H9 (cell line): ENCODE measurements around the gene FARS2. TPM values are rescaled to one million over a fixed set of nuclear protein-coding genes. Genes with fewer than 3 reads are reported as not detected.

Experiments used
- DNase-seq: peaks from one replicate; pipeline ENCODE4 v3.0.0-alpha.2; 2017
- H2AFZ ChIP-seq: one replicate; pipeline ENCODE4 v1.6.1; 2013; ENCODE audit warnings: mild to moderate bottlenecking, low read length, control low read depth, moderate library complexity
- H2AK5ac ChIP-seq: 2 replicates; pipeline ENCODE4 v1.6.1; 2013; ENCODE audit warnings: low read length, control low read depth, mixed read lengths; ENCODE audit not compliant: insufficient read length
- H2BK120ac ChIP-seq: one replicate; pipeline ENCODE4 v1.6.1; 2013; ENCODE audit warnings: low read depth, mild to moderate bottlenecking, low read length, control low read depth, inconsistent platforms; ENCODE audit not compliant: poor library complexity, severe bottlenecking
- H2BK12ac ChIP-seq: 2 replicates; pipeline ENCODE4 v1.6.1; 2013; ENCODE audit warnings: low read length, control low read depth, mixed read lengths, low read depth; ENCODE audit not compliant: insufficient read length
- H2BK15ac ChIP-seq: 2 replicates; pipeline ENCODE4 v1.6.1; 2013; ENCODE audit warnings: low read depth, low read length, control low read depth
- H2BK20ac ChIP-seq: one replicate; pipeline ENCODE4 v1.6.1; 2013; ENCODE audit warnings: low read depth, mild to moderate bottlenecking, low read length, control low read depth, inconsistent platforms; ENCODE audit not compliant: poor library complexity, severe bottlenecking
- H2BK5ac ChIP-seq: 2 replicates; pipeline ENCODE4 v1.6.1; 2013; ENCODE audit warnings: low read length, control low read depth, mixed read lengths; ENCODE audit not compliant: insufficient read length
- H3K14ac ChIP-seq: 2 replicates; pipeline ENCODE4 v1.6.1; 2013; ENCODE audit warnings: low read length, control low read depth; ENCODE audit not compliant: insufficient read depth
- H3K18ac ChIP-seq: 2 replicates; pipeline ENCODE4 v1.6.1; 2013; ENCODE audit warnings: low read depth, mild to moderate bottlenecking, mixed read lengths, low read length, control low read depth; ENCODE audit not compliant: insufficient read length
- H3K23ac ChIP-seq: 2 replicates; pipeline ENCODE4 v1.6.1; 2013; ENCODE audit warnings: low read length, control low read depth, mixed read lengths, low read depth; ENCODE audit not compliant: insufficient read length
- H3K23me2 ChIP-seq: 2 replicates; pipeline ENCODE4 v1.6.1; 2013; ENCODE audit warnings: low read depth, mild to moderate bottlenecking, mixed read lengths, low read length, control low read depth; ENCODE audit not compliant: insufficient read length, poor library complexity, severe bottlenecking
- H3K27ac ChIP-seq: 2 replicates; pipeline ENCODE4 v1.5.1; 2013; ENCODE audit warnings: low read length, control low read depth, mixed read lengths, low read depth; ENCODE audit not compliant: insufficient read length
- H3K27me3 ChIP-seq: 2 replicates; pipeline ENCODE4 v1.6.1; 2013; ENCODE audit warnings: low read length, control low read depth, inconsistent platforms; ENCODE audit not compliant: insufficient read depth
- H3K4ac ChIP-seq: 2 replicates; pipeline ENCODE4 v1.6.1; 2013; ENCODE audit warnings: low read depth, mild to moderate bottlenecking, control low read depth, inconsistent platforms, low read length, moderate library complexity
- H3K4me1 ChIP-seq: 2 replicates; pipeline ENCODE4 v1.6.1; 2013; ENCODE audit warnings: low read length, control low read depth, inconsistent platforms; ENCODE audit not compliant: insufficient read depth
- H3K4me2 ChIP-seq: 2 replicates; pipeline ENCODE4 v1.6.1; 2013; ENCODE audit warnings: low read length, control low read depth, mixed read lengths; ENCODE audit not compliant: insufficient read length, insufficient read depth
- H3K56ac ChIP-seq: 2 replicates; pipeline ENCODE4 v1.6.1; 2013; ENCODE audit warnings: low read depth, mild to moderate bottlenecking, mixed read lengths, low read length, control low read depth; ENCODE audit not compliant: insufficient read length
- H3K79me1 ChIP-seq: 2 replicates; pipeline ENCODE4 v1.6.1; 2013; ENCODE audit warnings: low read depth, mild to moderate bottlenecking, moderate library complexity, low read length, control low read depth, inconsistent platforms; ENCODE audit not compliant: insufficient read depth, poor library complexity, severe bottlenecking
- H3K79me2 ChIP-seq: 2 replicates; pipeline ENCODE4 v1.6.1; 2013; ENCODE audit warnings: low read length, control low read depth, inconsistent platforms; ENCODE audit not compliant: insufficient read depth
- H3K9ac ChIP-seq: 2 replicates; pipeline ENCODE4 v1.6.1; 2013; ENCODE audit warnings: low read length, control low read depth, mixed read lengths; ENCODE audit not compliant: insufficient read length; ENCODE audit errors: extremely low read depth
- H3K9me3 ChIP-seq: one replicate; pipeline ENCODE4 v1.6.1; 2013; ENCODE audit warnings: low read depth, low read length, inconsistent platforms; ENCODE audit not compliant: control insufficient read depth
- H3T11ph ChIP-seq: one replicate; pipeline ENCODE4 v1.6.1; 2013; ENCODE audit warnings: mild to moderate bottlenecking, low read length, control low read depth, inconsistent platforms
- H4K20me1 ChIP-seq: one replicate; pipeline ENCODE4 v1.6.1; 2013; ENCODE audit not compliant: control insufficient read depth, insufficient read length, insufficient read depth
- H4K5ac ChIP-seq: 2 replicates; pipeline ENCODE4 v1.6.1; 2013; ENCODE audit warnings: low read depth, mild to moderate bottlenecking, mixed read lengths, low read length, control low read depth; ENCODE audit not compliant: insufficient read length
- H4K8ac ChIP-seq: replicated peaks from 2 replicates; pipeline ENCODE4 v1.6.1; 2013; ENCODE audit warnings: low read length, control low read depth, mixed read lengths, low read depth; ENCODE audit not compliant: insufficient read length
- H4K91ac ChIP-seq: 2 replicates; pipeline ENCODE4 v1.6.1; 2013; ENCODE audit warnings: low read depth, mild to moderate bottlenecking, moderate library complexity, mixed read lengths, low read length, control low read depth; ENCODE audit not compliant: insufficient read length
- H3K27ac Mint-ChIP-seq, 3 experiments: 2 replicates in 2 of 3; 3 replicates in 1 of 3; pipeline ENCODE4 v1.8.0; 2020 to 2021; ENCODE audit warnings: mixed read lengths in 3 of 3, mild to moderate bottlenecking in 1 of 3, moderate library complexity in 1 of 3
- H3K27me3 Mint-ChIP-seq: 2 replicates; pipeline ENCODE4 v1.8.0; 2021; ENCODE audit warnings: low read depth, mild to moderate bottlenecking, moderate library complexity, mixed read lengths
- H3K36me3 Mint-ChIP-seq, 3 experiments: 2 replicates in 2 of 3; 3 replicates in 1 of 3; pipeline ENCODE4 v1.8.0; 2020 to 2021; ENCODE audit warnings: low read depth in 3 of 3, mixed read lengths in 3 of 3; ENCODE audit not compliant: insufficient read depth in 1 of 3
- H3K4me1 Mint-ChIP-seq, 2 experiments: 2 replicates each; pipeline ENCODE4 v1.8.0; 2020; ENCODE audit warnings: mixed read lengths in 2 of 2
- H3K4me3 Mint-ChIP-seq, 2 experiments: 2 replicates in 1 of 2; 3 replicates in 1 of 2; pipeline ENCODE4 v1.8.0; 2020 to 2021; ENCODE audit warnings: mild to moderate bottlenecking in 2 of 2, mixed read lengths in 2 of 2, moderate library complexity in 1 of 2
- H3K9me3 Mint-ChIP-seq, 2 experiments: 2 replicates in 1 of 2; 3 replicates in 1 of 2; pipeline ENCODE4 v1.8.0; 2020; ENCODE audit warnings: mild to moderate bottlenecking in 2 of 2, mixed read lengths in 2 of 2, moderate library complexity in 1 of 2
- WGBS: extraction: QIAGEN DNeasy Blood & Tissue Kit; methylation state at CpG from one replicate; pipeline ENCODE4 v1.1.7; 2013; ENCODE audit warnings: missing lambda C conversion rate, low lambda C conversion rate, mixed read lengths; ENCODE audit not compliant: insufficient read length; ENCODE audit errors: extremely low coverage; 5-methylcytosine and 5-hydroxymethylcytosine counted together
- total RNA-seq: library from RNA; stranded (reverse); gene quantifications from 2 replicates; pipeline ENCODE4 v1.2.1, GENCODE V29; 2021
- TF ChIP-seq, protein P1 (sequence below): fragments of 200-600 bp; sonication (generic); conservative IDR thresholded peaks from 3 replicates; pipeline ENCODE4 v1.8.0; 2021; ENCODE audit warnings: antibody characterized with exemption, mild to moderate bottlenecking

Gene FARS2
- total RNA-seq, 1 experiment from 2014 or later = 8.5 TPM

DNA sequence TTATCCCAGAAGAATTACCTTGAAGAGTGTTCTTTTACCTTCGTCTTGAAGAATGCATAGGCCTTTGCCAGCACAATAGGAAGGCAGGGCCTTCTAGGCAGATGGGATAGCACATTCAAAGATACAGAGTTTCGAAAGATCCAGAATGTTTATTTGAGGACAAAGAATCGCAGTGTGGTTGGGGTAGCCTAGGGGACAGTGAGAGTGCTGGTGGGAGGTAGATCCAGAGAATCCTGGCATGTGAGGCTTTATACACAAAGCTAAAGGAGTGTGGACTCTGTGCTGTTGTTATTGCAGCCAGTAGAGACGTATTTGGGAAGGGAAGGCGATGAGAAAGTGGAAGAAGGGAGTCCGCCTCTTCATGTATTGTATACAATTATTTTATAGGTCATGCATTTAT lies 186.6 kb downstream of the FARS2 start:
- Histone ChIP-seq H3K23ac (no peak overlapping the region), H3K9me3 (no peaks in the 10 kb centered on the region), H3K79me1 (no peaks in the 10 kb centered on the region), H2BK5ac (no peak overlapping the region), H3K79me2 (no peaks in the 10 kb centered on the region), H3K9ac (no peak overlapping the region), H3K27ac (no peak overlapping the region), H3K4ac (no peak overlapping the region), H3K4me1 (peaks cover 3% of the 10 kb centered on the region; the same call in 1 of the 2 replicates), H3T11ph (no peak overlapping the region), H2BK20ac (no peak overlapping the region), H3K14ac (no peak overlapping the region), H3K4me2 (no peak overlapping the region), H3K56ac (no peak overlapping the region), H2AFZ (no peak overlapping the region), H3K18ac (no peak overlapping the region), H4K91ac (no peak overlapping the region), H2BK15ac (no peak overlapping the region), H4K8ac (no peak overlapping the region), H3K27me3 (no peaks in the 10 kb centered on the region), H2BK12ac (no peak overlapping the region), H2AK5ac (no peak overlapping the region), H2BK120ac (no peak overlapping the region), H4K5ac (no peak overlapping the region), H3K23me2 (no peaks in the 10 kb centered on the region), H4K20me1 (no peaks in the 10 kb centered on the region)
- peaks cover 4% of the 10 kb centered on the region in 2 experiments for H3K4me1 Mint-ChIP-seq
- no peaks in the 10 kb centered on the region for H3K36me3 Mint-ChIP-seq
- DNase-seq = no peak
- no peak overlapping the region; a peak in 1 of 7 replicates for H3K27ac Mint-ChIP-seq
- no CpG with 5 or more reads among the region's 6 CpGs for WGBS
- no peaks in the 10 kb centered on the region; the same call in 1 of the 2 replicates for H3K27me3 Mint-ChIP-seq
- no peak overlapping the region for H3K4me3 Mint-ChIP-seq
- TF ChIP-seq, protein P1, sequence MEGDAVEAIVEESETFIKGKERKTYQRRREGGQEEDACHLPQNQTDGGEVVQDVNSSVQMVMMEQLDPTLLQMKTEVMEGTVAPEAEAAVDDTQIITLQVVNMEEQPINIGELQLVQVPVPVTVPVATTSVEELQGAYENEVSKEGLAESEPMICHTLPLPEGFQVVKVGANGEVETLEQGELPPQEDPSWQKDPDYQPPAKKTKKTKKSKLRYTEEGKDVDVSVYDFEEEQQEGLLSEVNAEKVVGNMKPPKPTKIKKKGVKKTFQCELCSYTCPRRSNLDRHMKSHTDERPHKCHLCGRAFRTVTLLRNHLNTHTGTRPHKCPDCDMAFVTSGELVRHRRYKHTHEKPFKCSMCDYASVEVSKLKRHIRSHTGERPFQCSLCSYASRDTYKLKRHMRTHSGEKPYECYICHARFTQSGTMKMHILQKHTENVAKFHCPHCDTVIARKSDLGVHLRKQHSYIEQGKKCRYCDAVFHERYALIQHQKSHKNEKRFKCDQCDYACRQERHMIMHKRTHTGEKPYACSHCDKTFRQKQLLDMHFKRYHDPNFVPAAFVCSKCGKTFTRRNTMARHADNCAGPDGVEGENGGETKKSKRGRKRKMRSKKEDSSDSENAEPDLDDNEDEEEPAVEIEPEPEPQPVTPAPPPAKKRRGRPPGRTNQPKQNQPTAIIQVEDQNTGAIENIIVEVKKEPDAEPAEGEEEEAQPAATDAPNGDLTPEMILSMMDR = no peak
- no peaks in the 10 kb centered on the region for H3K9me3 Mint-ChIP-seq
